Neural progenitor cell (in vitro differentiated cells): ENCODE results near the gene ANKRD34A.

Experiments used
- CTCF ChIP-seq: fragments of 200-600 bp; sonication (generic); IDR thresholded peaks from 2 replicates; pipeline ENCODE4 v1.5.1; 2017; ENCODE audit warnings: antibody characterized with exemption, mild to moderate bottlenecking
- EZH2phosphoT487 ChIP-seq: fragments of 200-600 bp; sonication (generic); IDR thresholded peaks from 2 replicates; pipeline ENCODE4 v1.6.1; 2017; ENCODE audit warnings: antibody characterized with exemption

- TF ChIP-seq CTCF (no peak), EZH2phosphoT487 (no peak)
These were observed 26.9 kb downstream of the ANKRD34A start for GRCh38 chr1:145937436-145937835.
